ES-I3 (cell line): ENCODE results near the gene BTBD10.

Experiments used
- H3K36me3 ChIP-seq: 2 replicates; pipeline ENCODE4 v1.6.1; 2013; ENCODE audit warnings: mild to moderate bottlenecking, low read length, control low read depth, moderate library complexity; ENCODE audit not compliant: insufficient read depth
- H3K4me1 ChIP-seq: 2 replicates; pipeline ENCODE4 v1.6.1; 2013; ENCODE audit warnings: mild to moderate bottlenecking, control low read depth, low read length; ENCODE audit not compliant: insufficient read depth
- H3K9ac ChIP-seq: 2 replicates; pipeline ENCODE4 v1.6.1; 2013; ENCODE audit warnings: low read depth, mild to moderate bottlenecking, low read length, moderate library complexity
- H3K9me3 ChIP-seq: 2 replicates; pipeline ENCODE4 v1.6.1; 2013; ENCODE audit warnings: mild to moderate bottlenecking, low read length, moderate library complexity; ENCODE audit not compliant: control insufficient read depth, insufficient read depth

Gene BTBD10

DNA sequence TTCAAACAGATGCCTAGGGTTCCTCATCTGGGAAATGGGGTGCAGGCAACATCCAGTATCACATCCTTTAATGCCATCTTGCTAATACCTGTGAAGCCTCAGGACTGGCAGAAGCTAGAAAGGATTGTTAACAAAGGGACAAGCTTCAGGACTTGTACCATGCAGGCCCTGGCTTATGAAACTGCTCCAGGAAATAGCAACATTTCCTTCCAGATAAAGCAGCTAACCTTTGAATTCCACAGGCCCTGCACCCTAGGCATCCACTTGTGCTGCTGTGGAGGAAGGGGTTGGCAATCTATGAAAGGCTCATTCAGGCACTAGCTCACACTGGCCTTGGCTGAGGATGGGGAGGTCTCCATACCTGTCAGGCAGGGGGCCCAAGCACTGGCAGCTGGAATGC is 87.2 kb downstream of the BTBD10 start:
- no peaks in the 10 kb centered on the region for H3K9me3 ChIP-seq
- H3K36me3 ChIP-seq: peaks cover 5% of the 10 kb centered on the region; the same call in 1 of the 2 replicates
- no peak overlapping the region for H3K9ac ChIP-seq
- no peaks in the 10 kb centered on the region for H3K4me1 ChIP-seq

GRCh38 chr11:13373216-13373615 is 89.8 kb downstream of the BTBD10 start:
- H3K4me1 ChIP-seq: no peaks in the 10 kb centered on the region
- H3K9me3 ChIP-seq: no peaks in the 10 kb centered on the region
- H3K36me3 ChIP-seq: peaks cover 7% of the 10 kb centered on the region; the same call in 1 of the 2 replicates
- no peak overlapping the region for H3K9ac ChIP-seq

- Histone ChIP-seq H3K9me3 (no peaks in the 10 kb centered on the region), H3K4me1 (peaks cover 7% of the 10 kb centered on the region; the same call in 1 of the 2 replicates), H3K9ac (no peak overlapping the region), H3K36me3 (peaks cover 7% of the 10 kb centered on the region; the same call in 1 of the 2 replicates)
These were observed 95.0 kb downstream of the BTBD10 start for GRCh38 chr11:13368041-13368446.

- Histone ChIP-seq H3K9me3 (no peaks in the 10 kb centered on the region), H3K36me3 (peaks cover 4% of the 10 kb centered on the region; the same call in 1 of the 2 replicates), H3K9ac (no peak overlapping the region), H3K4me1 (peaks cover 7% of the 10 kb centered on the region; the same call in 1 of the 2 replicates)
These were observed 95.9 kb downstream of the BTBD10 start for GRCh38 chr11:13367115-13367514.

- Histone ChIP-seq H3K4me1 (peaks cover 7% of the 10 kb centered on the region; the same call in 1 of the 2 replicates), H3K9me3 (no peaks in the 10 kb centered on the region), H3K9ac (no peak overlapping the region), H3K36me3 (peaks cover 3% of the 10 kb centered on the region; the same call in 1 of the 2 replicates)
These were observed 96.6 kb downstream of the BTBD10 start for GRCh38 chr11:13366266-13367026.

- Histone ChIP-seq H3K36me3 (no peaks in the 10 kb centered on the region; the same call in 1 of the 2 replicates), H3K9me3 (no peaks in the 10 kb centered on the region)
These were observed 98.6 kb downstream of the BTBD10 start for GRCh38 chr11:13364388-13364787.

DNA sequence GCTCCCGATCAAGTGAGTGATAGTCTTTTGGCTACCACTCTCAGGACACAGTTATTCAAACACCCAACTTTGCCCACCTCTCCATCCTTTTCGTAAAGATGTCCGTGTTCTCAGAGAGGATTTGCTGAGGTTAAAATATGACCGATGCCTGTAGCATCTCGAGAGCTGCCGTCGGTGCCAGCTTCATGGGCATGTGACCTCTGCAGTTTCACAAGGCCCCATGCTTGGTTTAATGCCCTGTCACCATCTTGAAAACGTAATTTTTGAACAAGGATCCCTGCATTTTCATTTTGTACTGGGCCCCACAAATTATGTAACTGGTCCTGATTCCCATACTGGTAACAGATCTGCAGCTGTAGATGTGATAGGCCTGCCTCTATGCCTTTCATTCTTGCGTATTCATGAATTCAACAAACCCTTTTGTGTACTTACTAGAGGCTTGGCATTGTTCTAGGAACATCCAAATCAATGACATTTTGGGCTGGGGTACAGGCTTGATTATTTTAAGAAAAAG is 100.4 kb downstream of the BTBD10 start:
- Histone ChIP-seq H3K4me1 (peaks cover 7% of the 10 kb centered on the region; the same call in 1 of the 2 replicates), H3K36me3 (no peaks in the 10 kb centered on the region; the same call in none of the 2 replicates), H3K9me3 (no peaks in the 10 kb centered on the region), H3K9ac (no peak overlapping the region)

More at GRCh38 chr11:13364388-13364787, 98.6 kb downstream of the BTBD10 start:
- Histone ChIP-seq H3K9ac (no peak overlapping the region), H3K4me1 (peaks cover 7% of the 10 kb centered on the region; the same call in 1 of the 2 replicates)

DNA sequence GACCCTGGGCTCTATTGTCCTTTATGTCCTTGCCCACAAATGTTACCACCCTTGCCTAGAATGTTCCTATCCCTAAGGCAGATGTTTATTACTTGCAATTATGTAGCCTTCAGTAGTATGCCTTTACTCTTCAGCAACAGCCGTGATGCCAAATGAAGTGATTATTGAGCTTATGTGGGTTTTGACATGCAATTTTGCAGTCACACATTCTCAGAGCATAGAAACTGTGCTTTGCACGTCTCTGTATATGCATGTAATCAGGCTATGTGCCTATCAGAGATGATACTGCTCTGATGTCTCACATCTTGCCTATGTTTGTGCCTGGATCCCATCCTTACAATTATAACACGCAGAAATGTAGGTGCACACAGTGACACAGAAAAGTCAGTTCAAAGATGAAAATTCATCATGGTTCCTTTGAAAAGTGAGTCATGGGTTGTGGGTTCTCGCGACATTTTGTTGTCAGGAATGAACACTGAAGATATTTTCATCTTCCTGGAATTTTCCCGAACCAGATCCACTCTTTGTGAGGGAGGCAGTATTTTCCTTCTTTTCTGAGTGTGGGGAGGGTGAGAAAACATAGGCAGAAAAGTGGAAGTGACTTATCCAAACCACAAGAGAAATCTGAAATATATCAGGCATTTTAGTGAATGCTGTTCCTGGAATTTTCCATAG is 104.3 kb downstream of the BTBD10 start:
- Histone ChIP-seq H3K9me3 (no peaks in the 10 kb centered on the region), H3K4me1 (no peaks in the 10 kb centered on the region), H3K36me3 (no peaks in the 10 kb centered on the region; the same call in 1 of the 2 replicates), H3K9ac (no peak overlapping the region)

DNA sequence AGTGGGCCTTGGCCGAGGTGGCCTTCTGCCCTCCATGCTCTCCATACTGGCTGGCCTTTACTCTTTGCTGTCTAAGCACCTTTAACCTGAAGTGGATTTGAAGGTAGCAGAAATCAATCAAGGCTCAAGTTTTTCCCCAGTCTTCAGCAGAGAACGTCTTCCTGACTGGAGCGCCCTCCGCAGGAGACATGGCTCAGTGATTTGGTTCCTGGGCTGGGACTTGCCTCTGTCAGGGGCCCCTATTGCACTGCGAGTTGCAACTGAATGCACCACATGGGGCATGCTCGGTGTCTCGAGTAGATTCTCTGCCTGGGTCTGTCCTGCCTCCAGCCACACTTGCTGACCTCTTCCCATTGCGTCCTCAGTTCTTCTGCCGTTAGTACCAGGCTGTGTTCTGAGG is 105.8 kb downstream of the BTBD10 start:
- H3K4me1 ChIP-seq: no peaks in the 10 kb centered on the region
- H3K36me3 ChIP-seq: no peaks in the 10 kb centered on the region; the same call in 1 of the 2 replicates
- H3K9ac ChIP-seq: no peak overlapping the region
- H3K9me3 ChIP-seq: no peaks in the 10 kb centered on the region

GRCh38 chr11:13355191-13355590 is 107.8 kb downstream of the BTBD10 start:
- Histone ChIP-seq H3K36me3 (no peaks in the 10 kb centered on the region; the same call in 1 of the 2 replicates), H3K4me1 (no peaks in the 10 kb centered on the region), H3K9ac (no peak overlapping the region), H3K9me3 (no peaks in the 10 kb centered on the region)

DNA sequence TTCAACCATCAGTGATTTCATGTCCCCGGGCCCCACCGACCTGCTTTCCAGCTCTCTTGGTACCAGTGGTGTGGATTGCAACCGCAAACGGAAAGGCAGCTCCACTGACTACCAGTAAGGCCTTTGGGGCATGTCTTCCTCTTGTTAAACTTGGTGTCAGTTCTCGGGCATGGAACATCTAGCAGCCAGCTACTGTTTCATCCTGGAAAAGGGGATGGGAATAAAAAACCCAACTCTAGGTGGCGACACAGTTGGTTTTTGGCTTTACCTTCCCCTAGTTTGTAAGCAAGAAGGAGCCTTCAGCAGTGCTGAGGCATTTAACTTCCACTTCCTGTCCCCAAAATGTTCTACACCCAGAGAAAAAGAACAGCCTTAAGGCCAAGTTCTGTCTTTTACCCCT is 108.7 kb downstream of the BTBD10 start:
- no peak overlapping the region for H3K9ac ChIP-seq
- H3K36me3 ChIP-seq: no peaks in the 10 kb centered on the region; the same call in 1 of the 2 replicates
- no peaks in the 10 kb centered on the region for H3K9me3 ChIP-seq
- H3K4me1 ChIP-seq: no peaks in the 10 kb centered on the region

DNA sequence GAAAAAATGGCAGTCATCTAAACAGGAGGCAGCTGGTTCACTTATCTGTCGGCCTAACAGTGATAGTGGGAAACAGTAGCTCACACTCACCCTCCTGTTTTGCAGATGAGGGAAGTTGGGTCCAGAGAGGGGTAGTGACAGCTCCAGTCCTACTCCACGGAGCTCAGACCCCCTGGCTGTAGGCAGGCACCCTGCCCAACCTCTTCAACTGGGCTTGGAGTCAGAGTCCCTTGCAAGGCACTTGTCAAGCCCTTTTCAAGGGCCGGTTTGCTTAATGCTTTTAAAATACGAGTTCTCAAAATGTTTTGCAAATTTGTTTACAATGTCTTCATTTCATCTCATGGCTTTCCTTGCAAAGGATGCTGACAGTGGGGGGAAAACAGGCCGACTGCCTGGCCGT is 110.3 kb downstream of the BTBD10 start:
- Histone ChIP-seq H3K4me1 (peaks cover 10% of the 10 kb centered on the region; the same call in 1 of the 2 replicates), H3K9me3 (no peaks in the 10 kb centered on the region), H3K36me3 (no peaks in the 10 kb centered on the region; the same call in 1 of the 2 replicates), H3K9ac (no peak overlapping the region)

- H3K9me3 ChIP-seq: no peaks in the 10 kb centered on the region
- H3K4me1 ChIP-seq: peaks cover 12% of the 10 kb centered on the region; the same call in 1 of the 2 replicates
- H3K9ac ChIP-seq: no peak overlapping the region
- no peaks in the 10 kb centered on the region for H3K36me3 ChIP-seq
These were observed 113.4 kb downstream of the BTBD10 start for GRCh38 chr11:13349581-13349980.

DNA sequence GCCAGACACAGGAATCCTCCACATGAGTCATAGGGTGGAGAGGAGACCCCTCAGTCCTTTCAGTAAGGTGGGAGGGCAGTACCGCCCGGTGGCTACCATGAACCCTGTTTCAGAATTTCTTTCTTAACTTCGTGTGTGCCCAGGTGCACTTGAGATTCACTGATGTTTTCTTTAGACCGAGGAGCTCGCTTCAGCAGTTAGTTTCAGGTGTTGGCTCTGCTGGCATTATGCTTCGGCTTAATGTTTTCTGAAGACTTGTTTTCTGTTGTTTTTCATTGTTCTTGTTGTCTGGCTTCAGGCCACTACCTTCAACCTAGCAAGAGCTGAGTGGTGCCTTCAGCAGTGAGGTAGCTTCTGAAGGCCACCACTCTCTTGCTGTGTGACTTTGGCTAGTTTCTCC is 114.0 kb downstream of the BTBD10 start:
- no peaks in the 10 kb centered on the region for H3K9me3 ChIP-seq
- H3K9ac ChIP-seq: no peak overlapping the region
- H3K36me3 ChIP-seq: no peaks in the 10 kb centered on the region
- H3K4me1 ChIP-seq: peaks cover 12% of the 10 kb centered on the region; the same call in 1 of the 2 replicates
